Measurements from ENCODE around the gene COPS9. TPM values are rescaled to one million over a fixed set of nuclear protein-coding genes. Genes with fewer than 3 reads are reported as not detected.

COPS9 gene
- total and polyA plus RNA-seq, 2 experiments from 2014 or later: 91.7 to 629 TPM

- Mint-ChIP-seq H3K27ac (no peak overlapping the region), H3K4me1 (peaks cover 16% of the 10 kb centered on the region), H3K36me3 (ENCODE audit: low read depth) (no peaks in the 10 kb centered on the region; the same call in 2 of the 3 replicates), H3K9me3 (peaks cover 3% of the 10 kb centered on the region; the same call in 2 of the 3 replicates), H3K27me3 (ENCODE audit: insufficient read depth, low read depth, poor library complexity) (peaks cover 3% of the 10 kb centered on the region), H3K4me3 (no peak overlapping the region)
- Histone ChIP-seq H3K27me3 (ENCODE audit: insufficient read depth) (no peaks in the 10 kb centered on the region), H2AFZ (no peak overlapping the region), H3K4me1 (ENCODE audit: insufficient read depth) (peaks cover 7% of the 10 kb centered on the region; the same call in 1 of the 2 replicates), H3K36me3 (ENCODE audit: insufficient read depth) (no peaks in the 10 kb centered on the region), H3K27ac (ENCODE audit: low read depth) (no peak overlapping the region), H3K4me3 (no peak overlapping the region), H3K79me2 (replicated peaks; ENCODE audit: insufficient read depth) (no peaks in the 10 kb centered on the region), H4K20me1 (replicated peaks; ENCODE audit: insufficient read depth) (no peaks in the 10 kb centered on the region), H3K4me2 (no peak overlapping the region), H3K9me2 (ENCODE audit: insufficient read depth) (peaks cover 5% of the 10 kb centered on the region; the same call in 1 of the 2 replicates), H3F3A (replicated peaks; ENCODE audit: low read depth) (no peaks in the 10 kb centered on the region)
- TF ChIP-seq EZH2phosphoT487 (IDR thresholded peaks at IDR 0.05; ENCODE audit: unreplicated experiment) (no peak), ZNF462 (CRISPR knock-in tag; IDR thresholded peaks at IDR 0.05) (no peak), CTCF (conservative IDR thresholded peaks at IDR 0.05; ENCODE audit: low read depth in 2 of 2) (no peak), JUNB (IDR thresholded peaks at IDR 0.05; ENCODE audit: unreplicated experiment) (no peak), STAT1 (IDR thresholded peaks at IDR 0.05; ENCODE audit: unreplicated experiment) (no peak), ZNF331 (CRISPR knock-in tag; IDR thresholded peaks at IDR 0.05; ENCODE audit: low read depth) (no peak), REST (IDR thresholded peaks at IDR 0.05; ENCODE audit: unreplicated experiment) (no peak), ETS1 (IDR thresholded peaks at IDR 0.05) (no peak), EZH2 (IDR thresholded peaks at IDR 0.05; ENCODE audit: low read depth, unreplicated experiment) (no peak), ZNF114 (CRISPR knock-in tag; IDR thresholded peaks at IDR 0.05) (no peak), CREB1 (CRISPR knock-in tag; IDR thresholded peaks at IDR 0.05; ENCODE audit: low read depth) (no peak), POLR2AphosphoS5 (IDR thresholded peaks at IDR 0.05; ENCODE audit: low read depth) (no peak), NANOG (IDR thresholded peaks at IDR 0.05; ENCODE audit: borderline replicate concordance) (no peak)
- DNase-seq (ENCODE audit: low spot score): no peak
- no peak for ATAC-seq
Measured at GRCh38 chr2:240114233-240114632, 21.9 kb downstream of the COPS9 start.

Measured in GM23338 (cell line).